Measurements from ENCODE around the gene AEBP1. TPM values are rescaled to one million over a fixed set of nuclear protein-coding genes. Genes with fewer than 3 reads are reported as not detected.

The AEBP1 gene
- total RNA-seq, 1 donor from 2014 or later = 32.4 TPM

- Histone ChIP-seq H3K4me1 (ENCODE audit: control insufficient read depth in 3 of 3, insufficient read depth in 3 of 3, low read length in 3 of 3) (peaks cover 53 to 65% (median 53%) of the 10 kb centered on the region in 3 donors), H3K27me3 (ENCODE audit: control insufficient read depth in 3 of 3, insufficient read depth in 3 of 3, low read length in 3 of 3) (no peaks in the 10 kb centered on the region), H3K36me3 (ENCODE audit: control insufficient read depth in 3 of 3, insufficient read depth in 3 of 3, low read length in 3 of 3) (peaks cover 20 to 25% (median 22%) of the 10 kb centered on the region in 3 donors), H3K27ac (ENCODE audit: low read depth, low read length) (peak overlapping the region; percentile 84), H3K9me3 (ENCODE audit: control insufficient read depth in 3 of 3, low read length in 3 of 3) (no peaks in the 10 kb centered on the region), H3K4me3 (ENCODE audit: low read length in 3 of 3) (peak overlapping the region; percentile 64 to 72 (median 68)), H3K9ac (ENCODE audit: low read depth in 1 of 3, low read length in 3 of 3) (peak overlapping the region; percentile 30 to 76 (median 64))
Measured at GRCh38 chr7:44082541-44083207, 21.5 kb upstream of the AEBP1 start.

- Histone ChIP-seq H3K9ac (ENCODE audit: low read depth in 1 of 3, low read length in 3 of 3) (peak overlapping the region in 1 of 3 donors; percentile 33), H3K9me3 (ENCODE audit: control insufficient read depth in 3 of 3, low read length in 3 of 3) (no peaks in the 10 kb centered on the region), H3K4me1 (ENCODE audit: control insufficient read depth in 3 of 3, insufficient read depth in 3 of 3, low read length in 3 of 3) (peaks cover 52 to 64% (median 53%) of the 10 kb centered on the region in 3 donors), H3K27ac (ENCODE audit: low read depth, low read length) (peak overlapping the region; percentile 84), H3K4me3 (ENCODE audit: low read length in 3 of 3) (no peak overlapping the region), H3K27me3 (ENCODE audit: control insufficient read depth in 3 of 3, insufficient read depth in 3 of 3, low read length in 3 of 3) (no peaks in the 10 kb centered on the region), H3K36me3 (ENCODE audit: control insufficient read depth in 3 of 3, insufficient read depth in 3 of 3, low read length in 3 of 3) (peaks cover 12 to 16% (median 15%) of the 10 kb centered on the region in 3 donors)
Measured at GRCh38 chr7:44083796-44084195, 20.3 kb upstream of the AEBP1 start.

GRCh38 chr7:44084701-44085100 is 19.4 kb upstream of the AEBP1 start:
- Histone ChIP-seq H3K27ac (ENCODE audit: low read depth, low read length) (peak overlapping the region; percentile 84), H3K36me3 (ENCODE audit: control insufficient read depth in 3 of 3, insufficient read depth in 3 of 3, low read length in 3 of 3) (peaks cover 6 to 7% (median 7%) of the 10 kb centered on the region in 3 donors), H3K9me3 (ENCODE audit: control insufficient read depth in 3 of 3, low read length in 3 of 3) (no peaks in the 10 kb centered on the region), H3K4me3 (ENCODE audit: low read length in 3 of 3) (no peak overlapping the region), H3K4me1 (ENCODE audit: control insufficient read depth in 3 of 3, insufficient read depth in 3 of 3, low read length in 3 of 3) (peaks cover 47 to 63% (median 49%) of the 10 kb centered on the region in 3 donors), H3K27me3 (ENCODE audit: control insufficient read depth in 3 of 3, insufficient read depth in 3 of 3, low read length in 3 of 3) (no peaks in the 10 kb centered on the region), H3K9ac (ENCODE audit: low read depth in 1 of 3, low read length in 3 of 3) (no peak overlapping the region)

- no peak overlapping the region for H3K9ac ChIP-seq (ENCODE audit: low read depth in 1 of 3, low read length in 3 of 3)
- no peak overlapping the region for H3K4me3 ChIP-seq (ENCODE audit: low read length in 3 of 3)
- no peaks in the 10 kb centered on the region for H3K36me3 ChIP-seq (ENCODE audit: control insufficient read depth in 3 of 3, insufficient read depth in 3 of 3, low read length in 3 of 3)
- H3K9me3 ChIP-seq (ENCODE audit: control insufficient read depth in 3 of 3, low read length in 3 of 3) = no peaks in the 10 kb centered on the region
- no peaks in the 10 kb centered on the region for H3K27me3 ChIP-seq (ENCODE audit: control insufficient read depth in 3 of 3, insufficient read depth in 3 of 3, low read length in 3 of 3)
- no peak overlapping the region for H3K27ac ChIP-seq (ENCODE audit: low read depth, low read length)
- H3K4me1 ChIP-seq (ENCODE audit: control insufficient read depth in 3 of 3, insufficient read depth in 3 of 3, low read length in 3 of 3) = peaks cover 38 to 55% (median 42%) of the 10 kb centered on the region in 3 donors
Measured at GRCh38 chr7:44085546-44085945, 18.6 kb upstream of the AEBP1 start.

- Histone ChIP-seq H3K27ac (ENCODE audit: low read depth, low read length) (no peak overlapping the region), H3K9me3 (ENCODE audit: control insufficient read depth in 3 of 3, low read length in 3 of 3) (no peaks in the 10 kb centered on the region), H3K9ac (ENCODE audit: low read depth in 1 of 3, low read length in 3 of 3) (no peak overlapping the region), H3K4me1 (ENCODE audit: control insufficient read depth in 3 of 3, insufficient read depth in 3 of 3, low read length in 3 of 3) (peaks cover 27 to 45% (median 33%) of the 10 kb centered on the region in 3 donors), H3K27me3 (ENCODE audit: control insufficient read depth in 3 of 3, insufficient read depth in 3 of 3, low read length in 3 of 3) (no peaks in the 10 kb centered on the region), H3K4me3 (ENCODE audit: low read length in 3 of 3) (no peak overlapping the region), H3K36me3 (ENCODE audit: control insufficient read depth in 3 of 3, insufficient read depth in 3 of 3, low read length in 3 of 3) (no peaks in the 10 kb centered on the region)
Measured at GRCh38 chr7:44086627-44087026, 17.5 kb upstream of the AEBP1 start.

GRCh38 chr7:44087911-44088838 is 16.0 kb upstream of the AEBP1 start:
- H3K27ac ChIP-seq (ENCODE audit: low read depth, low read length) = peak overlapping the region; percentile 81
- H3K4me3 ChIP-seq (ENCODE audit: low read length in 3 of 3) = peak overlapping the region; percentile 13 to 30 (median 21)
- H3K4me1 ChIP-seq (ENCODE audit: control insufficient read depth in 3 of 3, insufficient read depth in 3 of 3, low read length in 3 of 3) = peaks cover 27 to 41% (median 30%) of the 10 kb centered on the region in 3 donors
- peak overlapping the region in 2 of 3 donors; percentile 45 for H3K9ac ChIP-seq (ENCODE audit: low read depth in 1 of 3, low read length in 3 of 3)
- H3K9me3 ChIP-seq (ENCODE audit: control insufficient read depth in 3 of 3, low read length in 3 of 3) = no peaks in the 10 kb centered on the region
- no peaks in the 10 kb centered on the region for H3K27me3 ChIP-seq (ENCODE audit: control insufficient read depth in 3 of 3, insufficient read depth in 3 of 3, low read length in 3 of 3)
- no peaks in the 10 kb centered on the region for H3K36me3 ChIP-seq (ENCODE audit: control insufficient read depth in 3 of 3, insufficient read depth in 3 of 3, low read length in 3 of 3)

- no peak overlapping the region for H3K4me3 ChIP-seq (ENCODE audit: low read length in 3 of 3)
- no peak overlapping the region for H3K9ac ChIP-seq (ENCODE audit: low read depth in 1 of 3, low read length in 3 of 3)
- H3K27me3 ChIP-seq (ENCODE audit: control insufficient read depth in 3 of 3, insufficient read depth in 3 of 3, low read length in 3 of 3) = no peaks in the 10 kb centered on the region
- H3K27ac ChIP-seq (ENCODE audit: low read depth, low read length) = no peak overlapping the region
- no peaks in the 10 kb centered on the region for H3K36me3 ChIP-seq (ENCODE audit: control insufficient read depth in 3 of 3, insufficient read depth in 3 of 3, low read length in 3 of 3)
- H3K4me1 ChIP-seq (ENCODE audit: control insufficient read depth in 3 of 3, insufficient read depth in 3 of 3, low read length in 3 of 3) = peaks cover 13 to 26% (median 13%) of the 10 kb centered on the region in 3 donors
- H3K9me3 ChIP-seq (ENCODE audit: control insufficient read depth in 3 of 3, low read length in 3 of 3) = no peaks in the 10 kb centered on the region
Measured at GRCh38 chr7:44093102-44093641, 11.0 kb upstream of the AEBP1 start.

- H3K4me1 ChIP-seq (ENCODE audit: control insufficient read depth in 3 of 3, insufficient read depth in 3 of 3, low read length in 3 of 3) = peaks cover 2 to 16% (median 4%) of the 10 kb centered on the region in 3 donors
- H3K9me3 ChIP-seq (ENCODE audit: control insufficient read depth in 3 of 3, low read length in 3 of 3) = no peaks in the 10 kb centered on the region
- no peak overlapping the region for H3K9ac ChIP-seq (ENCODE audit: low read depth in 1 of 3, low read length in 3 of 3)
- H3K27ac ChIP-seq (ENCODE audit: low read depth, low read length) = peak overlapping the region; percentile 23
- H3K36me3 ChIP-seq (ENCODE audit: control insufficient read depth in 3 of 3, insufficient read depth in 3 of 3, low read length in 3 of 3) = no peaks in the 10 kb centered on the region
- no peak overlapping the region for H3K4me3 ChIP-seq (ENCODE audit: low read length in 3 of 3)
- no peaks in the 10 kb centered on the region for H3K27me3 ChIP-seq (ENCODE audit: control insufficient read depth in 3 of 3, insufficient read depth in 3 of 3, low read length in 3 of 3)
Measured at GRCh38 chr7:44094365-44094764, 9.8 kb upstream of the AEBP1 start.

GRCh38 chr7:44094883-44095592 is 9.1 kb upstream of the AEBP1 start:
- no peak overlapping the region for H3K9ac ChIP-seq (ENCODE audit: low read depth in 1 of 3, low read length in 3 of 3)
- peaks cover 0 to 16% (median 4%) of the 10 kb centered on the region in 3 donors for H3K4me1 ChIP-seq (ENCODE audit: control insufficient read depth in 3 of 3, insufficient read depth in 3 of 3, low read length in 3 of 3)
- H3K27me3 ChIP-seq (ENCODE audit: control insufficient read depth in 3 of 3, insufficient read depth in 3 of 3, low read length in 3 of 3) = no peaks in the 10 kb centered on the region
- no peak overlapping the region for H3K4me3 ChIP-seq (ENCODE audit: low read length in 3 of 3)
- no peaks in the 10 kb centered on the region for H3K36me3 ChIP-seq (ENCODE audit: control insufficient read depth in 3 of 3, insufficient read depth in 3 of 3, low read length in 3 of 3)
- no peak overlapping the region for H3K27ac ChIP-seq (ENCODE audit: low read depth, low read length)
- no peaks in the 10 kb centered on the region for H3K9me3 ChIP-seq (ENCODE audit: control insufficient read depth in 3 of 3, low read length in 3 of 3)

Data from skeletal muscle tissue (tissue), 4 donors.